Pons (tissue), 1 donor: Measurements from ENCODE around the gene RGP1.
A peak's percentile ranks its signal among the peaks of the same experiment; 100 is the strongest.

Experiments
- DNase-seq: peaks from one replicate; pipeline ENCODE4 v3.0.0-alpha.2; 2016; ENCODE audit warnings: low spot score

The RGP1 gene

GRCh38 chr9:35748858-35749514 is at the start of gene RGP1, which contains the start of gene GBA2:
Gene RGP1 (plus strand): TSS chr9:35749287. CDS start chr9:35749756, 469 bp downstream.
Gene GBA2 (minus strand): TSS chr9:35749228. CDS start chr9:35748704, 524 bp downstream.
- DNase-seq, result peak; percentile 66

- no peak for DNase-seq
Measured at GRCh38 chr9:35700031-35700430, 49.1 kb upstream of the RGP1 start.

GRCh38 chr9:35700942-35701341 is 48.1 kb upstream of the RGP1 start:
- no peak for DNase-seq

GRCh38 chr9:35702696-35703095 is 46.4 kb upstream of the RGP1 start:
- DNase-seq, result no peak

GRCh38 chr9:35703906-35704672 is 45.0 kb upstream of the RGP1 start:
- DNase-seq, result no peak

- DNase-seq, result no peak
Measured at GRCh38 chr9:35705372-35705771, 43.7 kb upstream of the RGP1 start.

GRCh38 chr9:35705836-35706430 is 43.2 kb upstream of the RGP1 start:
- no peak for DNase-seq

GRCh38 chr9:35706951-35707350 is 42.1 kb upstream of the RGP1 start:
- no peak for DNase-seq

GRCh38 chr9:35708146-35708545 is 40.9 kb upstream of the RGP1 start:
- DNase-seq, result no peak

GRCh38 chr9:35710818-35711500 is 38.1 kb upstream of the RGP1 start:
- DNase-seq, result no peak

- no peak for DNase-seq
Measured at GRCh38 chr9:35711501-35712428, 37.3 kb upstream of the RGP1 start.

- DNase-seq, result no peak
Measured at GRCh38 chr9:35712762-35713400, 36.2 kb upstream of the RGP1 start.

GRCh38 chr9:35713578-35713977 is 35.5 kb upstream of the RGP1 start:
- DNase-seq, result no peak

- no peak for DNase-seq
Measured at GRCh38 chr9:35714123-35714522, 35.0 kb upstream of the RGP1 start.

GRCh38 chr9:35714579-35715252 is 34.4 kb upstream of the RGP1 start:
- no peak for DNase-seq

GRCh38 chr9:35716230-35716629 is 32.9 kb upstream of the RGP1 start:
- DNase-seq, result no peak

GRCh38 chr9:35717132-35717870 is 31.8 kb upstream of the RGP1 start:
- no peak for DNase-seq

- no peak for DNase-seq
Measured at GRCh38 chr9:35718721-35719511, 30.2 kb upstream of the RGP1 start.

GRCh38 chr9:35719546-35719945 is 29.5 kb upstream of the RGP1 start:
- no peak for DNase-seq
